Peyer's patch (tissue), 4 donors: ENCODE data around the gene SPATA20. TPM values are rescaled to one million over a fixed set of nuclear protein-coding genes. Genes with fewer than 3 reads are reported as not detected.
A peak's percentile ranks its signal among the peaks of the same experiment; 100 is the strongest.

Source experiments
- DNase-seq, 3 donors: peaks; one replicate each; pipeline ENCODE4 v3.0.0-alpha.2; 2017 to 2019
- H3K27ac ChIP-seq, 4 donors: fragments of 200-600 bp; sonication (generic); one replicate each; pipeline ENCODE4 v1.5.1; 2016 to 2019
- H3K27me3 ChIP-seq, 2 donors: fragments of 200-600 bp; sonication (generic); one replicate each; pipeline ENCODE4 v1.5.1; 2019
- H3K36me3 ChIP-seq, 3 donors: fragments of 200-600 bp; sonication (generic); one replicate each; pipeline ENCODE4 v1.5.1; 2016 to 2019
- H3K4me1 ChIP-seq, 4 donors: fragments of 200-600 bp; sonication (generic); one replicate each; pipeline ENCODE4 v1.5.1; 2016 to 2019
- H3K4me3 ChIP-seq, 4 donors: fragments of 200-600 bp; sonication (generic); 1 replicate in 3 of 4; 2 replicates in 1 of 4; pipeline ENCODE4 v1.5.1; 2016 to 2019; ENCODE audit warnings: mild to moderate bottlenecking in 1 of 4
- H3K9me3 ChIP-seq, 4 donors: fragments of 200-600 bp; sonication (generic); one replicate each; pipeline ENCODE4 v1.5.1; 2016 to 2019; ENCODE audit warnings: mild to moderate bottlenecking in 1 of 4
- CTCF ChIP-seq, 6 experiments: fragments of 450-650 bp in 4 of 6; fragments of 200-600 bp in 2 of 6; sonication (generic) in 1 of 6; IDR thresholded peaks; one replicate each; pipeline ENCODE4 v1.5.1; 2017 to 2019; ENCODE audit warnings: antibody characterized with exemption in 6 of 6, mild to moderate bottlenecking in 3 of 6, moderate library complexity in 1 of 6
- POLR2A ChIP-seq, 2 donors: fragments of 450-650 bp; IDR thresholded peaks; one replicate each; pipeline ENCODE4 v1.5.1; 2017; ENCODE audit warnings: antibody characterized with exemption in 2 of 2, mild to moderate bottlenecking in 2 of 2, moderate library complexity in 2 of 2
- total RNA-seq, 4 donors: library from RNA; depleted of rRNA; stranded (reverse); fragments of >200 nt; gene quantifications; one replicate each; pipeline ENCODE4 v1.1.0, GENCODE V29; 2016

Gene SPATA20
- total RNA-seq, 4 donors from 2014 or later: 75.1 to 125 (median 110) TPM

GRCh38 chr17:50594128-50594823 is 47.3 kb downstream of the SPATA20 start:
- Histone ChIP-seq H3K4me3 (no peak overlapping the region), H3K27ac (no peak overlapping the region), H3K4me1 (no peaks in the 10 kb centered on the region), H3K9me3 (no peaks in the 10 kb centered on the region), H3K27me3 (no peaks in the 10 kb centered on the region), H3K36me3 (no peaks in the 10 kb centered on the region)
- TF ChIP-seq CTCF (IDR thresholded peaks at IDR 0.05) (no peak), POLR2A (IDR thresholded peaks at IDR 0.05) (no peak)
- no peak for DNase-seq

- Histone ChIP-seq H3K36me3 (no peaks in the 10 kb centered on the region), H3K27ac (no peak overlapping the region), H3K4me1 (no peaks in the 10 kb centered on the region), H3K27me3 (no peaks in the 10 kb centered on the region), H3K4me3 (no peak overlapping the region), H3K9me3 (no peaks in the 10 kb centered on the region)
- TF ChIP-seq CTCF (IDR thresholded peaks at IDR 0.05) (no peak), POLR2A (IDR thresholded peaks at IDR 0.05) (no peak)
- DNase-seq: no peak
Observed at GRCh38 chr17:50594892-50595291, 47.9 kb downstream of the SPATA20 start.

- peak in 4 of 6 experiments; percentile 7 to 44 (median 30) for TF ChIP-seq CTCF (IDR thresholded peaks at IDR 0.05)
- TF ChIP-seq POLR2A (IDR thresholded peaks at IDR 0.05): no peak
- Histone ChIP-seq H3K27me3 (no peaks in the 10 kb centered on the region), H3K36me3 (no peaks in the 10 kb centered on the region), H3K9me3 (no peaks in the 10 kb centered on the region), H3K27ac (no peak overlapping the region), H3K4me3 (no peak overlapping the region), H3K4me1 (no peaks in the 10 kb centered on the region)
- peak in 2 of 3 donors; percentile 49 to 59 for DNase-seq
Observed at GRCh38 chr17:50596191-50597037, 49.4 kb downstream of the SPATA20 start.

- TF ChIP-seq CTCF (IDR thresholded peaks at IDR 0.05) (no peak), POLR2A (IDR thresholded peaks at IDR 0.05) (no peak)
- H3K4me3 ChIP-seq: no peak overlapping the region
- no peaks in the 10 kb centered on the region for H3K4me1 ChIP-seq
- no peaks in the 10 kb centered on the region for H3K36me3 ChIP-seq
- H3K27ac ChIP-seq: no peak overlapping the region
- DNase-seq: no peak
- no peaks in the 10 kb centered on the region for H3K9me3 ChIP-seq
- H3K27me3 ChIP-seq: no peaks in the 10 kb centered on the region
Observed at GRCh38 chr17:50598487-50598886, 51.5 kb downstream of the SPATA20 start.

- no peaks in the 10 kb centered on the region for H3K4me1 ChIP-seq
- H3K27me3 ChIP-seq: no peaks in the 10 kb centered on the region
- H3K27ac ChIP-seq: no peak overlapping the region
- TF ChIP-seq CTCF (IDR thresholded peaks at IDR 0.05) (no peak), POLR2A (IDR thresholded peaks at IDR 0.05) (no peak)
- DNase-seq: no peak
- H3K36me3 ChIP-seq: no peaks in the 10 kb centered on the region
- no peak overlapping the region for H3K4me3 ChIP-seq
- no peaks in the 10 kb centered on the region for H3K9me3 ChIP-seq
Observed at GRCh38 chr17:50599606-50600005, 52.6 kb downstream of the SPATA20 start.
